Vagina (tissue), 2 donors: ENCODE measurements around the gene APOL1.
A peak's percentile ranks its signal among the peaks of the same experiment; 100 is the strongest.

ENCODE experiments used
- CTCF ChIP-seq, 3 experiments: fragments of 450-650 bp in 2 of 3; fragments of 200-600 bp in 1 of 3; sonication (generic) in 1 of 3; IDR thresholded peaks; one replicate each; pipeline ENCODE4 v1.5.1; 2017 to 2019; ENCODE audit warnings: antibody characterized with exemption in 3 of 3, mild to moderate bottlenecking in 2 of 3, moderate library complexity in 2 of 3
- POLR2A ChIP-seq, 2 donors: fragments of 450-650 bp; IDR thresholded peaks; one replicate each; pipeline ENCODE4 v1.6.1; 2017; ENCODE audit warnings: antibody characterized with exemption in 2 of 2, mild to moderate bottlenecking in 2 of 2, moderate library complexity in 2 of 2
- POLR2AphosphoS5 ChIP-seq, 2 donors: sonication (generic); formaldehyde crosslinking; IDR thresholded peaks; one replicate each; pipeline ENCODE4 v1.9.0; 2017; ENCODE audit warnings: antibody characterized with exemption in 2 of 2, mild to moderate bottlenecking in 2 of 2, low read depth in 1 of 2; ENCODE audit not compliant: insufficient read depth in 1 of 2

DNA sequence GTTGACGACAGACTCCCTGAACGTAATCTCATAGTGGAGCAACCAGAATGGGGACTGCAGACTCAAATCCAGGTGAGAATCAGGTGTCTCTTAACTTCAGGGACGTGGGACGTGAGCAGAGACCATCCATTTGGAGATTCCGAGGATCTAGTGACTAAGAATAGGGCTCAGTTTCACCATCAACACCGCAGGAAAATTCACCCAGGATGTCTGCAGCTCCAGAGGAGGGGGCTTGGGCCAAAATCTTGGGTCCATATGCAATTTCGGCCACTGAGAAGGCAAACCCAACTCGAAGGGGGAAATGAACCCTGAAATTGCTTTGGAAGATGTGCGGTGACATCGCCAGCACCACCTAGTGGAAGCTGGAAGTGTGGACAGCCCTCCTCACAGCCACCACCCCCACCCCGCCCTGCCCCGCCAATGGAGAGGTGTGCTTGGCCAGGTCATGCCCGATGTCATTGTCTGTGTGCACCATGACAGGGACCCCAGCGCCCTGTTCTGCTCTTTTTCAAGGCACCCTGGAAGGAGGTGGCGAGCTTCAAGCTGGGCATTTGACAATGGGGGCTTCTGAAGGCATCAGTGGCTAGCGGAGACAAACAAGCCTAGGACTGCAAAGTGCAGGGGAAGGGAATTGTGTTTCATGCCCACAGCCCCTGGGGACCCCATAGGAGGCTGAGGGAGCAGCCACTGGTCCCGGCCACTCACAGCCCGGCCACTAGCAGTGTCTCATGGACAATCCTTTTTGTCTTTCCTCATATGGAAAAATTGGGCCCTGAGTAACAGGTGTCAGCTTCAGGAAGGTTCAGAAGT is 24.8 kb downstream of the APOL1 start:
- no peak for TF ChIP-seq POLR2AphosphoS5 (IDR thresholded peaks at IDR 0.05; ENCODE audit: insufficient read depth in 1 of 2, low read depth in 1 of 2)
- TF ChIP-seq CTCF (IDR thresholded peaks at IDR 0.05), result peak; percentile 42 to 75 (median 72)
- TF ChIP-seq POLR2A (IDR thresholded peaks at IDR 0.05), result no peak
